ENCODE measurements around the gene ENOX2.
A peak's percentile ranks its signal among the peaks of the same experiment; 100 is the strongest.
"Not testable (repeated sequence)": the region's sequence is repeated elsewhere in the genome, so short reads cannot be mapped to it uniquely, and the experiment has no call there.

The ENOX2 gene

GRCh38 chrX:130714135-130714534 is 188.9 kb downstream of the ENOX2 start (continued):
- TF ChIP-seq TSHZ2 (CRISPR knock-in tag; IDR thresholded peaks at IDR 0.05), result no peak
- no peak for TF ChIP-seq ISL1 (CRISPR knock-in tag; IDR thresholded peaks at IDR 0.05)
- no peak for TF ChIP-seq RARB (CRISPR knock-in tag; IDR thresholded peaks at IDR 0.05)
- no peak for TF ChIP-seq CREB5 (CRISPR knock-in tag; IDR thresholded peaks at IDR 0.05; ENCODE audit: low read depth)

GRCh38 chrX:130709178-130709577 is 193.8 kb downstream of the ENOX2 start:
- not testable (repeated sequence) for ATAC-seq

- no peak for ATAC-seq
- no peak for TF ChIP-seq GLIS3 (CRISPR knock-in tag; IDR thresholded peaks at IDR 0.05)
- TF ChIP-seq SNAI2 (CRISPR knock-in tag; IDR thresholded peaks at IDR 0.05), result no peak
- no peak for TF ChIP-seq OSR1 (CRISPR knock-in tag; IDR thresholded peaks at IDR 0.05)
- no peak for TF ChIP-seq ZNF565 (CRISPR knock-in tag; conservative IDR thresholded peaks at IDR 0.05; ENCODE audit: low read depth)
- TF ChIP-seq ZFP3 (CRISPR knock-in tag; IDR thresholded peaks at IDR 0.05), result no peak
- TF ChIP-seq ZNF70 (CRISPR knock-in tag; IDR thresholded peaks at IDR 0.05), result no peak
- no peak for TF ChIP-seq BACH2 (CRISPR knock-in tag; IDR thresholded peaks at IDR 0.05; ENCODE audit: borderline replicate concordance)
Observed at GRCh38 chrX:130705591-130705990, 197.4 kb downstream of the ENOX2 start.

- ATAC-seq, result peak; percentile 73
- TF ChIP-seq ZFP3 (CRISPR knock-in tag; IDR thresholded peaks at IDR 0.05) (no peak), POU6F1 (CRISPR knock-in tag; IDR thresholded peaks at IDR 0.05; ENCODE audit: borderline replicate concordance, low read depth) (no peak), SNAI2 (CRISPR knock-in tag; IDR thresholded peaks at IDR 0.05) (no peak), ZFP30 (CRISPR knock-in tag; IDR thresholded peaks at IDR 0.05) (no peak)
Observed at GRCh38 chrX:130704053-130705038, 198.7 kb downstream of the ENOX2 start.

- ATAC-seq, result peak; percentile 76
- TF ChIP-seq TCF4 (CRISPR knock-in tag; IDR thresholded peaks at IDR 0.05; ENCODE audit: borderline replicate concordance) (no peak), PATZ1 (CRISPR knock-in tag; IDR thresholded peaks at IDR 0.05; ENCODE audit: borderline replicate concordance) (no peak), ESRRG (CRISPR knock-in tag; IDR thresholded peaks at IDR 0.05) (no peak), CSRNP3 (CRISPR knock-in tag; IDR thresholded peaks at IDR 0.05) (no peak), ZFP30 (CRISPR knock-in tag; IDR thresholded peaks at IDR 0.05) (no peak), ZC3H10 (CRISPR knock-in tag; IDR thresholded peaks at IDR 0.05) (no peak), RARB (CRISPR knock-in tag; IDR thresholded peaks at IDR 0.05) (no peak)
Observed at GRCh38 chrX:130702867-130703707, 199.9 kb downstream of the ENOX2 start.

Measured in SK-N-SH treated with all-trans-retinoic acid at 6 μM for 48 hours (cell line).